Type B pancreatic cell (in vitro differentiated cells): ENCODE data around the gene S100A3. TPM values are rescaled to one million over a fixed set of nuclear protein-coding genes. Genes with fewer than 3 reads are reported as not detected.
"Not testable (repeated sequence)": the region's sequence is repeated elsewhere in the genome, so short reads cannot be mapped to it uniquely, and the experiment has no call there.

Source experiments
- DNase-seq: peaks from one replicate; pipeline ENCODE4 v3.0.0; 2021; ENCODE audit warnings: mixed read lengths; ENCODE audit not compliant: unreplicated experiment; ENCODE audit errors: extremely low spot score
- H3K27ac Mint-ChIP-seq: 2 replicates; pipeline ENCODE4 v1.8.0; 2021; ENCODE audit warnings: mild to moderate bottlenecking, mixed read lengths
- H3K27me3 Mint-ChIP-seq: 2 replicates; pipeline ENCODE4 v1.8.0; 2021; ENCODE audit warnings: mixed read lengths
- H3K36me3 Mint-ChIP-seq: 2 replicates; pipeline ENCODE4 v1.8.0; 2021; ENCODE audit warnings: mixed read lengths
- H3K4me1 Mint-ChIP-seq: one replicate; pipeline ENCODE4 v1.8.0; 2021; ENCODE audit warnings: mixed read lengths; ENCODE audit not compliant: unreplicated experiment
- H3K4me3 Mint-ChIP-seq: 2 replicates; pipeline ENCODE4 v1.8.0; 2021; ENCODE audit warnings: mild to moderate bottlenecking, mixed read lengths
- H3K9me3 Mint-ChIP-seq: 2 replicates; pipeline ENCODE4 v1.8.0; 2021; ENCODE audit warnings: mixed read lengths
- CTCF ChIP-seq: fragments of 200-600 bp; sonication (generic); conservative IDR thresholded peaks from 2 replicates; pipeline ENCODE4 v1.5.0; 2021; ENCODE audit warnings: antibody characterized with exemption, mild to moderate bottlenecking
- total RNA-seq: library from RNA; stranded (reverse); gene quantifications from 2 replicates; pipeline ENCODE4 v1.2.1, GENCODE V29; 2021; ENCODE audit warnings: low replicate concordance

Gene S100A3
- total RNA-seq, 1 donor from 2014 or later = 1.4 TPM

GRCh38 chr1:153527023-153527682 is 21.9 kb downstream of the S100A3 start:
- no peaks in the 10 kb centered on the region for H3K9me3 Mint-ChIP-seq
- H3K36me3 Mint-ChIP-seq = no peaks in the 10 kb centered on the region
- no peak for DNase-seq
- H3K27ac Mint-ChIP-seq = peak overlapping the region; percentile 87
- no peak overlapping the region for H3K4me3 Mint-ChIP-seq
- no peak for TF ChIP-seq CTCF
- H3K4me1 Mint-ChIP-seq = peaks cover 20% of the 10 kb centered on the region
- no peaks in the 10 kb centered on the region for H3K27me3 Mint-ChIP-seq

GRCh38 chr1:153526132-153526543 is 22.9 kb downstream of the S100A3 start:
- Mint-ChIP-seq H3K27ac (peak overlapping the region; percentile 87), H3K9me3 (no peaks in the 10 kb centered on the region), H3K27me3 (no peaks in the 10 kb centered on the region), H3K4me1 (peaks cover 20% of the 10 kb centered on the region), H3K36me3 (no peaks in the 10 kb centered on the region), H3K4me3 (no peak overlapping the region)
- TF ChIP-seq CTCF = no peak
- no peak for DNase-seq

- no peak for TF ChIP-seq CTCF
- DNase-seq = no peak
- H3K9me3 Mint-ChIP-seq = no peaks in the 10 kb centered on the region
These were observed 23.9 kb downstream of the S100A3 start for GRCh38 chr1:153525088-153525728.

GRCh38 chr1:153522353-153523048 is 26.6 kb downstream of the S100A3 start:
- not testable (repeated sequence) for H3K36me3 Mint-ChIP-seq, H3K4me3 Mint-ChIP-seq, H3K27ac Mint-ChIP-seq, H3K27me3 Mint-ChIP-seq, DNase-seq, H3K9me3 Mint-ChIP-seq
- peaks cover 39% of the 10 kb centered on the region for H3K4me1 Mint-ChIP-seq

More at GRCh38 chr1:153525088-153525728, 23.9 kb downstream of the S100A3 start:
- Mint-ChIP-seq H3K36me3 (no peaks in the 10 kb centered on the region), H3K27ac (peak overlapping the region; percentile 87), H3K4me3 (no peak overlapping the region), H3K27me3 (no peaks in the 10 kb centered on the region), H3K4me1 (peaks cover 30% of the 10 kb centered on the region)

GRCh38 chr1:153521808-153522207 is 27.2 kb downstream of the S100A3 start:
- not testable (repeated sequence) for H3K27ac Mint-ChIP-seq, H3K36me3 Mint-ChIP-seq, H3K9me3 Mint-ChIP-seq, H3K27me3 Mint-ChIP-seq, H3K4me3 Mint-ChIP-seq, DNase-seq
- H3K4me1 Mint-ChIP-seq = peaks cover 36% of the 10 kb centered on the region

- H3K4me1 Mint-ChIP-seq = peaks cover 32% of the 10 kb centered on the region
These were observed 28.1 kb downstream of the S100A3 start for GRCh38 chr1:153520818-153521476.

GRCh38 chr1:153520137-153520691 is 28.8 kb downstream of the S100A3 start:
- peaks cover 26% of the 10 kb centered on the region for H3K4me1 Mint-ChIP-seq
- H3K36me3 Mint-ChIP-seq, DNase-seq, H3K27me3 Mint-ChIP-seq, H3K9me3 Mint-ChIP-seq: not testable (repeated sequence)
- H3K27ac Mint-ChIP-seq = peak overlapping the region; percentile 90
- H3K4me3 Mint-ChIP-seq = peak overlapping the region; percentile 6

More at GRCh38 chr1:153520818-153521476, 28.1 kb downstream of the S100A3 start:
- no peaks in the 10 kb centered on the region for H3K27me3 Mint-ChIP-seq
- no peaks in the 10 kb centered on the region for H3K36me3 Mint-ChIP-seq
- no peak for DNase-seq
- H3K9me3 Mint-ChIP-seq = no peaks in the 10 kb centered on the region
- TF ChIP-seq CTCF = no peak
- H3K27ac Mint-ChIP-seq = peak overlapping the region; percentile 90
- H3K4me3 Mint-ChIP-seq = no peak overlapping the region
